DOHH2 (cell line): ENCODE measurements around the gene OR13J1.
A peak's percentile ranks its signal among the peaks of the same experiment; 100 is the strongest.

Experiments
- H3F3A ChIP-seq: fragments of 200-600 bp; sonication (generic), shearing (Covaris generic); 2 replicates; pipeline ENCODE4 v1.6.0; 2016; ENCODE audit warnings: antibody characterized with exemption, mild to moderate bottlenecking; ENCODE audit not compliant: control insufficient read depth, insufficient read depth
- H3K27ac ChIP-seq: fragments of 200-600 bp; sonication (generic); 2 replicates; pipeline ENCODE4 v1.5.1; 2014; ENCODE audit warnings: low read depth, mild to moderate bottlenecking, low read length, moderate library complexity
- H3K27me3 ChIP-seq: fragments of 200-600 bp; sonication (generic); 2 replicates; pipeline ENCODE4 v1.6.1; 2014; ENCODE audit warnings: mild to moderate bottlenecking, low read length, mixed read lengths; ENCODE audit not compliant: control insufficient read depth
- H3K36me3 ChIP-seq: fragments of 200-600 bp; sonication (generic); 2 replicates; pipeline ENCODE4 v1.6.1; 2014; ENCODE audit warnings: mild to moderate bottlenecking, low read length, moderate library complexity, mixed read lengths; ENCODE audit not compliant: control insufficient read depth
- H3K4me1 ChIP-seq: fragments of 200-600 bp; sonication (generic); 2 replicates; pipeline ENCODE4 v1.6.1; 2014; ENCODE audit warnings: mild to moderate bottlenecking, low read length, mixed read lengths; ENCODE audit not compliant: control insufficient read depth
- H3K4me2 ChIP-seq: fragments of 200-600 bp; sonication (generic); 2 replicates; pipeline ENCODE4 v1.6.0; 2014; ENCODE audit warnings: mild to moderate bottlenecking, low read length, moderate library complexity
- H3K4me3 ChIP-seq: fragments of 200-600 bp; sonication (generic); 2 replicates; pipeline ENCODE4 v1.5.1; 2014; ENCODE audit warnings: mild to moderate bottlenecking, low read length, mixed read lengths
- H3K79me2 ChIP-seq: fragments of 200-600 bp; sonication (generic); 2 replicates; pipeline ENCODE4 v1.6.1; 2014; ENCODE audit warnings: mild to moderate bottlenecking, low read length, mixed read lengths; ENCODE audit not compliant: control insufficient read depth
- H3K9me2 ChIP-seq: fragments of 200-600 bp; sonication (generic); replicated peaks from 2 replicates; pipeline ENCODE4 v1.6.1; 2014; ENCODE audit warnings: mild to moderate bottlenecking, low read length, mixed read lengths; ENCODE audit not compliant: control insufficient read depth
- H3K9me3 ChIP-seq: fragments of 200-600 bp; sonication (generic); 2 replicates; pipeline ENCODE4 v1.6.1; 2014; ENCODE audit warnings: antibody characterized with exemption, low read length, mixed read lengths; ENCODE audit not compliant: control insufficient read depth, insufficient read depth
- H4K20me1 ChIP-seq: fragments of 200-600 bp; sonication (generic); 2 replicates; pipeline ENCODE4 v1.6.0; 2014; ENCODE audit warnings: low read depth, mild to moderate bottlenecking, antibody characterized with exemption, low read length, moderate library complexity; ENCODE audit not compliant: control insufficient read depth, insufficient read depth
- CTCF ChIP-seq: fragments of 200-600 bp; sonication (generic); IDR thresholded peaks from one replicate; pipeline ENCODE4 v1.5.1; 2014; ENCODE audit warnings: antibody characterized with exemption, mild to moderate bottlenecking, low read depth, low read length; ENCODE audit not compliant: poor library complexity, severe bottlenecking
- EZH2phosphoT487 ChIP-seq: fragments of 200-600 bp; sonication (generic); IDR thresholded peaks from 2 replicates; pipeline ENCODE4 v1.6.1; 2017; ENCODE audit warnings: borderline replicate concordance, mild to moderate bottlenecking, antibody characterized with exemption, low read length, moderate library complexity, mixed read lengths

The OR13J1 gene

GRCh38 chr9:35905051-35905781 lies 35.0 kb upstream of the OR13J1 start:
- H3K4me1 ChIP-seq, result peaks cover 6% of the 10 kb centered on the region
- H4K20me1 ChIP-seq, result no peaks in the 10 kb centered on the region

GRCh38 chr9:35904338-35904737 lies 34.1 kb upstream of the OR13J1 start:
- Histone ChIP-seq H3K4me3 (no peak overlapping the region), H3K36me3 (no peaks in the 10 kb centered on the region), H3K9me3 (no peaks in the 10 kb centered on the region), H3K4me1 (peaks cover 6% of the 10 kb centered on the region), H4K20me1 (no peaks in the 10 kb centered on the region), H3K9me2 (no peaks in the 10 kb centered on the region), H3K4me2 (no peak overlapping the region), H3K27me3 (peaks cover 21% of the 10 kb centered on the region), H3K79me2 (no peaks in the 10 kb centered on the region), H3F3A (no peaks in the 10 kb centered on the region), H3K27ac (no peak overlapping the region)
- TF ChIP-seq EZH2phosphoT487 (no peak), CTCF (no peak)

More at GRCh38 chr9:35905051-35905781, 35.0 kb upstream of the OR13J1 start:
- Histone ChIP-seq H3K79me2 (no peaks in the 10 kb centered on the region), H3F3A (no peaks in the 10 kb centered on the region), H3K4me2 (no peak overlapping the region), H3K9me3 (no peaks in the 10 kb centered on the region), H3K36me3 (no peaks in the 10 kb centered on the region), H3K9me2 (no peaks in the 10 kb centered on the region), H3K27me3 (peaks cover 21% of the 10 kb centered on the region), H3K4me3 (no peak overlapping the region), H3K27ac (no peak overlapping the region)
- TF ChIP-seq EZH2phosphoT487, result no peak
- no peak for TF ChIP-seq CTCF

- H3K36me3 ChIP-seq, result no peaks in the 10 kb centered on the region
- H3K27me3 ChIP-seq, result peaks cover 21% of the 10 kb centered on the region
- H3K27ac ChIP-seq, result no peak overlapping the region
- H3K4me3 ChIP-seq, result no peak overlapping the region
- H3K79me2 ChIP-seq, result no peaks in the 10 kb centered on the region
- no peaks in the 10 kb centered on the region for H3F3A ChIP-seq
- H3K4me2 ChIP-seq, result no peak overlapping the region
- H3K4me1 ChIP-seq, result peaks cover 15% of the 10 kb centered on the region
- H3K9me3 ChIP-seq, result no peaks in the 10 kb centered on the region
- no peaks in the 10 kb centered on the region for H4K20me1 ChIP-seq
- TF ChIP-seq EZH2phosphoT487 (no peak), CTCF (peak; percentile 85)
- no peaks in the 10 kb centered on the region for H3K9me2 ChIP-seq
These were observed 32.8 kb upstream of the OR13J1 start for GRCh38 chr9:35903049-35903448.
